Middle frontal gyrus (tissue), 1 donor: ENCODE results near the gene CLDN9.
"Not testable (repeated sequence)": the region's sequence is repeated elsewhere in the genome, so short reads cannot be mapped to it uniquely, and the experiment has no call there.

Experiments used
- DNase-seq: peaks from one replicate; pipeline ENCODE4 v3.0.0-alpha.2; 2015; ENCODE audit warnings: low spot score; ENCODE audit errors: extremely low spot score

Gene CLDN9

GRCh38 chr16:3054965-3055733, 42.4 kb downstream of the CLDN9 start:
- no peak for DNase-seq

DNA sequence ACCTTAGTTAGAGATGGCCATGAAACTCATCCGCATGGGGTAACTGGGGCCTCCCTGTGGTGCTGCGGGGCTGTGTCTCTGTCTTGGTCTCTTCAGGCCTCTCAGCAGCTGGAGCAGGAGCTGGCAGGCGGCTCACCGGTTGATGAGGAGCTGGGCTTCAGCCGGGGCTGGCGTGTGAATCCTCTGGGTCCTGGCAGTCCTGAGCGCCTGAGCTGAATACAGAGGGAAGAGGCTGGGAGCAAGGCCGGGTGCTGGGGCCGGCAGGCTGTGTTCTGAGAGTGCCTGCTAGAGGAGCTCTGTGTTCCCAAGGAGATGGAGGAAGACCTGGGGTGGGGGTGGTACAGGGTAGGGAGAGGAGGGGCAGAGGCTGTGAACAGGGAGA, 43.0 kb downstream of the CLDN9 start:
- DNase-seq: not testable (repeated sequence)

DNA sequence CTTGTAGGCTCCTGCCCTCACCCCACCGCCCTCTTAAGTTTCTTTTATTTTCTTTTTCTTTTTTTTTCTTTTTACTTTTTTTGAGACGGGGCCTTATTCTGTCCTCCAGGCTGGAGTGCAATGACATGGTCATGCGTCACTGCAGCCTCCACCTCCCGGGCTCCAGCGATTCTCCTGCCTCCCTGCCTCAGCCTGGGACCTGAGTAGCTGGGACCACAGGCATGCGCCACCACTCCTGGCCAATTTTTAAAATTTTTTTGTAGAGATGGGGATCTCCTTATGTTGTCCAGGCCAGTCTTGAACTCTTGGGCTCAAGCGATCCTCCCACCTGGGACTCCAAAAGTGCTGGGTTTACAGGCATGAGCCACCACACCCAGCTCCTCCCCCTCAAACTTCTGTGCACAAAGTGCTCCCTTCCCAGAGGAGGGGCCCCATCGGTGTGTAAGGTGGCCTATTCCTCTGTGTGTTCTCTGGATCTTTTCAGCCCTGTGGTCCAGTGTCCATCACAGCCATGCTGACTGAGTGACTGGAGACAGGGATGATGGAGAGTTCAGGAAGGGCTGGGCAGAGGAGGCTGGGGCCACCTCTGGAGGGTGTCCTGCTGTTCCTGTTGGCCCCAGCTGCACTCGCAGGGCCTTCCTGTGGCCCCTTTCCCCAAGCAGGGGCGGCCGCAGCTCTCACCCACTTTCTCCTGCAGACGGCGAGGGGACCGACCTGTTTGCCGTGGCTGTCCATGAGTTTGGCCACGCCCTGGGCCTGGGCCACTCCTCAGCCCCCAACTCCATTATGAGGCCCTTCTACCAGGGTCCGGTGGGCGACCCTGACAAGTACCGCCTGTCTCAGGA, 43.8 kb downstream of the CLDN9 start:
- DNase-seq: no peak

- no peak for DNase-seq
These were observed 44.7 kb downstream of the CLDN9 start for GRCh38 chr16:3057181-3058138.

DNA sequence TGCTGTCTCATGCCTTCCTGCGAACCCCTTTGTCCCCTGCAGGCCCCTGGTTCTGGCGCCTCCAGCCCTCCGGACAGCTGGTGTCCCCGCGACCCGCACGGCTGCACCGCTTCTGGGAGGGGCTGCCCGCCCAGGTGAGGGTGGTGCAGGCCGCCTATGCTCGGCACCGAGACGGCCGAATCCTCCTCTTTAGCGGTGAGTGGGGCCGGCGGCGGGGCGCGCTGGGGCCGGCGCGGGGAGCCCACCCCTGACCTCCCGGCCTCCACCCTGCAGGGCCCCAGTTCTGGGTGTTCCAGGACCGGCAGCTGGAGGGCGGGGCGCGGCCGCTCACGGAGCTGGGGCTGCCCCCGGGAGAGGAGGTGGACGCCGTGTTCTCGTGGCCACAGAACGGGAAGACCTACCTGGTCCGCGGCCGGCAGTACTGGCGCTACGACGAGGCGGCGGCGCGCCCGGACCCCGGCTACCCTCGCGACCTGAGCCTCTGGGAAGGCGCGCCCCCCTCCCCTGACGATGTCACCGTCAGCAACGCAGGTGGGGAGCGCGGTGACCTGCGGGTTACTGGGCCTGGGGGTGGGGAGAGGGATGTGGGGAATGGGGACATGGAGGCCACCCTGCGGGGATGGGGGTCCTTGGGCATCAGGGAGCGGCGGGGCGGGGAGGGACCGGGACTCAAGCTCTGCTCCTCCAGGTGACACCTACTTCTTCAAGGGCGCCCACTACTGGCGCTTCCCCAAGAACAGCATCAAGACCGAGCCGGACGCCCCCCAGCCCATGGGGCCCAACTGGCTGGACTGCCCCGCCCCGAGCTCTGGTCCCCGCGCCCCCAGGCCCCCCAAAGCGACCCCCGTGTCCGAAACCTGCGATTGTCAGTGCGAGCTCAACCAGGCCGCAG, 45.7 kb downstream of the CLDN9 start:
- DNase-seq: no peak

DNA sequence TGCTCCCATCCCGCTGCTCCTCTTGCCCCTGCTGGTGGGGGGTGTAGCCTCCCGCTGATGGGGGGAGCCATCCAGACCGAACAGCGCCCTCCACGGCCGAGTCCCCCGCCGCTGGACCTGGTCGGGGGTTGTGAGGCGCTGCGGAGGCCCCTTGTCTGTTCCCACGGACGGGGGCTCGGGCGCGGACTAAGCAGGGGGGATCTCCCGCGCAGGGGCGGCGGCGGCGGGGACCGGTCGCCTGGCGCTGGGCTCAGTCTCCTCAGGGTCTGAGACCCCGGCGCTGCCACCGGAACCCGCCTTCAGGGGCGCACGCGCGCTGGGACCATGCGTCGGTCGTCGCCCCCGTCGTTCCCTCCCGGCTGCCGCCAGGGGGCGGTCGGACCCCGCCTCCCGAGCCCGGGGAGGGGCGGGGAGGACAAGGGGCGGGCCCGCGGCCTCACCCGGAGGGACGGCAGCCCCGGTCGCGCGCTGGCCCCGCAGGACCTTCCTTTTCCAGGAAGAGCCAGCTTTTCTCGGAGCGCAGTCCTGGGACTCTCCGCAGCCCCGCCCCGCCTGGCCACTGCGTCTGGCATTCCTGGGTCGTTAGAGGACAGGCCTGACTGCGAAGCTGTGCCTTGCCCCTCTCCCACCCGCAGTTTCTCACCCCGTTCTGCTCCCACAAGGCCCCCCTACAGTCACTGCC, 46.5 kb downstream of the CLDN9 start:
- DNase-seq: peak; percentile 66

DNA sequence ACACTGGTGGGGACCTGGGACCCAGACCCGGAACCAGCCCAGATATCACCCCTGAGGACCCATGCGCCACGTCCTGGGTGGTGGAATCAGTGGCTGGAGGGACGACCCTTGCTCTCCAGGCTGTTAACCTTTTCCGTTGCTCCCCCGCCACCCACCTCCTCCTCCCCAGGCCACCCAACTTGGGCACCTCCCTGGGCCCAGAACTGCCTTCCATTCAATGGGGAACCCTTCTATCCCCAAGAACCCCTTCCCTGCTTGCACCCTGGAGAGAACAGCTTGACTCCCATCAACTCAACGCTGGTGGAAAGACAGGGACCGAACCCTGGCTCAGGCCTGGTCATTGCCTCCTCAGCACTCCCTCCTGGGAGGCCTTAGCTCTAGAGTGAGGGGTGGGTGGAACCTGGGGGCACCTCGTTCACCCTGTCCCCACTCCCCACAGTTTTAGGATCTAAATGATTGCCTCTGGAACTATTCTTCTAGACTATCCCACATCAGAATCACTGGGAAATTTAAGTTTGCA, 47.1 kb downstream of the CLDN9 start:
- no peak for DNase-seq

DNA sequence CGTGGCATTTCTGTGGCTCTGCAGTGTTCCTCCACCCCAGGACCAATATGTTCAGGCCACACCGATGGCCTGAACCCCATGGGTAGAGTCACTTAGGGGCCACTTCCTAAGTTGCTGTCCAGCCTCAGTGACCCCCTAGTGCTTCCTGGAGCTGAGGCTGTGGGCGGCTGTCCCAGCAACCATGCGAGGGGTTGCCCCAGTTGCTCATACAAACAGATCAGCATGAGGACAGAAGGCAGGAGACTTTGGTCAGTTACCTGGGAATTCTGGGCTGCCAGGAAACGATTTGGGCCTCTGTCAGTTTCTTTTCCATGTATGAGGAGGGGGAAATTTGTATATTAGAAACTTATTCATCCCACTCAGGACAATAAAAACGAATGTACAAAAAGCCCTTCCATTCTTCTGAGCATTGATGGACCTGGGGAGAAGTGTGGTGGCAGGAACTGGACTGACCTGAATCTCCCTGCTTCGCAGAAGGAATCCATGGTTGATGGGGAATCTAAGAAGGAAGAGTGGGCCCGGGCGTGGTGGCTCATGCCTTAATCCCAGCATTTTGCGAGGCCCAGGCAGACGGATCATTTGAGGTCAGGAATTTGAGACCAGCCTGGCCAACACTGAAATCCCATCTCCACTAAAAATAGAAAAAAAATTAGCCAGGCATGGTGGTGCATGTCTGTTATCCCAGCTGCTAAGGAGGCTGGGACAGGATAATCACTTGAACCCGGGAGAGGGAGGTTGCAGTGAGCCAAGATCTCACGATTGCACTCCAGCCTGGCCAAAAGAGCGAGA, 47.8 kb downstream of the CLDN9 start:
- no peak for DNase-seq

DNA sequence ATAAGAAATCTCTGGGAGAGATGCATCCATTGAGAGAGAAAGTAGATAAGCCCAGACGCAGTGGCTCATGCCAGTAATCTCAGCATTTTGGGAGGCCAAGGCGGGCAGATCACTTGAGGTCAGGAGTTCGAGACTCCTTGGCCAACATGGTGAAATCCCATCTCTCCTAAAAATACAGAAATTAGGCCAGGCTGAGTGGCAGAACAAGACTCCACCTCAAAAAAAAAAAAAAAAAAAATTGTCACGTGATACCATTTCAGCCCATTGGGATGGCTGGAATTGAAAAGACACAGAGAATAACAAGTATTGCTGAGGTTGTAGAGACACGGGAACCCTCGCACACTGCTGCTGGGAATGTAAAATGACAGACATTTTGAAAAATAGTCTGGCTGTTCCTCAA, 49.8 kb downstream of the CLDN9 start:
- no peak for DNase-seq

GRCh38 chr16:3063625-3064386, 51.1 kb downstream of the CLDN9 start:
- no peak for DNase-seq
